SK-N-SH (cell line): ENCODE data around the gene FGD3. TPM values are rescaled to one million over a fixed set of nuclear protein-coding genes. Genes with fewer than 3 reads are reported as not detected.
"Not testable (repeated sequence)": the region's sequence is repeated elsewhere in the genome, so short reads cannot be mapped to it uniquely, and the experiment has no call there.

ENCODE experiments used
- CTCF ChIA-PET: fragments of 300-600, 350-600 bp; formaldehyde crosslinking; extraction: SDS; loops from one replicate; lab custom pipeline; 2021; lab: Yijun Ruan, JAX
- POLR2A ChIA-PET: fragments of 350-600 bp; sonication (Branson Sonifier 250); formaldehyde crosslinking; extraction: SDS; loops from one replicate; lab custom pipeline; 2020; ENCODE audit warnings: antibody characterized with exemption, inconsistent platforms; lab: Yijun Ruan, JAX
- DNase-seq: peaks from one replicate; pipeline ENCODE4 v3.0.0; 2012
- H2AFZ ChIP-seq: fragments of 200-600 bp; sonication (generic); 2 replicates; pipeline ENCODE4 v1.8.1; 2016; ENCODE audit warnings: antibody characterized with exemption, mild to moderate bottlenecking, low read depth
- H3F3A ChIP-seq: fragments of 200-600 bp; sonication (generic); replicated peaks from 2 replicates; pipeline ENCODE3; 2016; ENCODE audit warnings: antibody characterized with exemption, mild to moderate bottlenecking; ENCODE audit not compliant: insufficient read depth
- H3K27ac ChIP-seq, 2 experiments: fragments of 200-500 bp in 1 of 2; fragments of 200-600 bp in 1 of 2; sonication (Bioruptor generic) in 1 of 2; sonication (generic), shearing (Covaris generic) in 1 of 2; 2 replicates each; pipeline versions ENCODE4 v1.5.1 to v1.6.1; 2014 to 2016; ENCODE audit warnings: low read depth in 2 of 2, inconsistent platforms in 1 of 2, low read length in 1 of 2, mild to moderate bottlenecking in 1 of 2, mixed read lengths in 1 of 2
- H3K27me3 ChIP-seq: fragments of 200-600 bp; sonication (generic), shearing (Covaris generic); 2 replicates; pipeline ENCODE4 v1.6.1; 2016; ENCODE audit warnings: mixed run types; ENCODE audit not compliant: insufficient read depth
- H3K36me3 ChIP-seq, 2 experiments: fragments of 200-500 bp in 1 of 2; fragments of 200-600 bp in 1 of 2; sonication (Bioruptor generic) in 1 of 2; sonication (generic) in 1 of 2; replicated peaks in 1 of 2; 2 replicates each; pipeline versions ENCODE3 to v1.5.1; 2014 to 2016; ENCODE audit warnings: low read length in 1 of 2, mild to moderate bottlenecking in 1 of 2; ENCODE audit not compliant: insufficient read depth in 2 of 2, control insufficient read depth in 1 of 2
- H3K4me1 ChIP-seq, 2 experiments: fragments of 200-500 bp in 1 of 2; fragments of 200-600 bp in 1 of 2; sonication (Bioruptor generic) in 1 of 2; sonication (generic), shearing (Covaris generic) in 1 of 2; 2 replicates each; pipeline versions ENCODE4 v1.5.1 to v1.6.1; 2014 to 2016; ENCODE audit warnings: low read depth in 1 of 2, low read length in 1 of 2, mixed run types in 1 of 2; ENCODE audit not compliant: insufficient read depth in 2 of 2, control insufficient read depth in 1 of 2
- H3K4me2 ChIP-seq: fragments of 200-600 bp; sonication (generic), shearing (Covaris generic); 2 replicates; pipeline ENCODE4 v1.6.1; 2017; ENCODE audit warnings: mixed run types
- H3K4me3 ChIP-seq, 2 experiments: fragments of 200-500 bp in 1 of 2; fragments of 200-600 bp in 1 of 2; sonication (Bioruptor generic) in 1 of 2; sonication (generic), shearing (Covaris generic) in 1 of 2; 2 replicates each; pipeline versions ENCODE4 v1.5.1 to v1.8.1; 2014 to 2016; ENCODE audit warnings: low read depth in 2 of 2, inconsistent platforms in 1 of 2, low read length in 1 of 2, mild to moderate bottlenecking in 1 of 2, mixed read lengths in 1 of 2, moderate library complexity in 1 of 2
- H3K79me2 ChIP-seq: fragments of 200-600 bp; sonication (generic); 2 replicates; pipeline ENCODE4 v1.8.1; 2017; ENCODE audit warnings: mild to moderate bottlenecking; ENCODE audit not compliant: insufficient read depth
- H3K9ac ChIP-seq: fragments of 200-600 bp; sonication (generic); 2 replicates; pipeline ENCODE4 v1.6.1; 2017; ENCODE audit warnings: mixed run types
- H3K9me2 ChIP-seq: fragments of 200-600 bp; sonication (generic); 2 replicates; pipeline ENCODE4 v1.6.1; 2017; ENCODE audit warnings: mixed run types
- H3K9me3 ChIP-seq: fragments of 200-600 bp; sonication (generic); 2 replicates; pipeline ENCODE4 v1.6.1; 2017; ENCODE audit warnings: mixed run types, mild to moderate bottlenecking, moderate library complexity
- H4K20me1 ChIP-seq: fragments of 200-600 bp; sonication (generic); 2 replicates; pipeline ENCODE4 v1.6.1; 2017; ENCODE audit warnings: mild to moderate bottlenecking, mixed run types; ENCODE audit not compliant: insufficient read depth
- EZH2phosphoT487 ChIP-seq: fragments of 200-600 bp; sonication (generic); IDR thresholded peaks from 2 replicates; pipeline ENCODE4 v1.6.1; 2017; ENCODE audit warnings: low read depth, mixed run types, mild to moderate bottlenecking, antibody characterized with exemption, moderate library complexity, borderline replicate concordance
- POLR2AphosphoS5 ChIP-seq: IDR thresholded peaks from 2 replicates; pipeline ENCODE4 v1.6.1; 2012; ENCODE audit warnings: low read depth, low read length
- RAD21 ChIP-seq: IDR thresholded peaks from 2 replicates; pipeline ENCODE4 v1.6.1; 2012; ENCODE audit warnings: mild to moderate bottlenecking, low read length
- RXRA ChIP-seq: IDR thresholded peaks from 2 replicates; pipeline ENCODE4 v1.4.0; 2012; ENCODE audit warnings: low read depth, mild to moderate bottlenecking, borderline replicate concordance
- TAF1 ChIP-seq: IDR thresholded peaks from 2 replicates; pipeline ENCODE4 v1.6.1; 2012; ENCODE audit warnings: low read depth, mild to moderate bottlenecking, low read length, moderate library complexity, borderline replicate concordance
- USF1 ChIP-seq: IDR thresholded peaks from 2 replicates; pipeline ENCODE4 v1.4.0; 2012; ENCODE audit warnings: low read depth, borderline replicate concordance
- ZBTB33 ChIP-seq: IDR thresholded peaks from 2 replicates; pipeline ENCODE4 v1.4.0; 2012; ENCODE audit warnings: low read depth, borderline replicate concordance
- WGBS: methylation state at CpG from one replicate; pipeline ENCODE4 v1.1.6; 2017; ENCODE audit warnings: low lambda C conversion rate; 5-methylcytosine and 5-hydroxymethylcytosine counted together
- polyA plus RNA-seq, 3 experiments: library from polyadenylated mRNA; depleted of rRNA; stranded (reverse); fragments of >200 nt; gene quantifications; 2 replicates each; pipeline ENCODE4 v1.2.3, GENCODE V29; 2012

FGD3 gene
- polyA plus RNA-seq, 1 of the 3 experiments (the other 2 are of a cell fraction) = not detected

DNA sequence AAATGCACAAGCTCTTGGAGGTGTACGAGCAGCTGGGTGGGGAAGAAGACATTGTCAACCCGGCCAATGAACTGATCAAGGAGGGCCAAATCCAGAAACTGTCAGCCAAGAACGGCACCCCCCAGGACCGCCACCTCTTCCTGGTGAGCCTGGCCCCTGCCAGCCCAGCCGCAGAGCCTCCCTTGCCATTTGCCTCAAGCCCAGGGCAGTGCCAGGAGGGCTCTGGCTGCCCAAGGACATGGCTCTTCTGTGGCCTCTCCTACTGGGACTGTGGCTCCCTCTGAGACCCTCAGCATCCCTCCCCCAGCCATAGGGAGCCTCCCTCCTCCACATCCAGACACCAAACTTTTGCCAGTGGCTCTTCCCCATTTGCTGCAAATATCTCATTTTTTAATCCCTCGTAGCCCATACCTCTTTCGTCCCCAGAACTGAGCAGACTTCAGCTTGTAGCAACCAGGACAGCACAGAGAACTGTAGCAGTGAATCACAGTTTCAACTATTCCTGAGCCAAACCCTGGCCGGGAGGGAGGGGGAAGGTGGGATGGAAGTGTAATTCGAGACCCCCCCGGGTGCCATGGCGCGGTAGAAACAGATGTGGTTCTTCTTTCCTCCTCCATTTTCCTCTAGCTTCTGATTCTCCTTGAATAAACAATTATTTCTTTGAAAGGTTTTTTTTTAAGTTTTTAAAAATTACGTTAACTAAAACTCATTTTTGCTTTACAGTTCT, 66.7 kb downstream of the FGD3 start (continued):
- no peak for TF ChIP-seq RAD21
- TF ChIP-seq RXRA = no peak
- no peak for TF ChIP-seq USF1

DNA sequence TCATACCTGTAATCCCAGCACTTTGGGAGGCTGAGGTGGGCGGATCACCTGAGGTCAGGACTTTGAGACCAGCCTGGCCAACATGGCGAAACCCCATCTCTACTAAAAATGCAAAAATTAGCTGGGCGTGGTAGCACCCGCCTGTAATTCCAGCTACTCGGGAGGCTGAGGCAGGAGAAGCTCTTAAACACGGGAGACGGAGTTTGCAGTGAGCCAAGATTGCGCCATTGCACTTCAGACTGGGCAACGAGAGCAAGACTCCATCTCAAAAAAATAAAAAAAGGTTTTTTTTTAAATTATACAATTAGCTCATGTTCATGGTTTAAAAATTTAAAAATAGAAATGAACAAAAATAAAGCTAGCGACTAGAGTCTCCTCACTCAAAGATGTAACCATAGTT, 67.9 kb downstream of the FGD3 start:
- H3K27me3 ChIP-seq, H3K9me2 ChIP-seq, H3K9me3 ChIP-seq, H3K4me2 ChIP-seq, H3K4me3 ChIP-seq, DNase-seq, H3K79me2 ChIP-seq, H3K4me1 ChIP-seq, H3F3A ChIP-seq, H3K36me3 ChIP-seq, POLR2A ChIA-PET, H3K27ac ChIP-seq, H4K20me1 ChIP-seq, H2AFZ ChIP-seq, H3K9ac ChIP-seq: not testable (repeated sequence)
- WGBS = 67% methylated on average over 9 of the region's 10 CpGs
- CTCF ChIA-PET = interaction anchor here (0.6 to 1.9 kb wide), 4 partner anchors 12 to 178 kb away, joined by 3 to 12 read pairs (median 4); no protein-coding TSS in a partner anchor

- 40% methylated on average over 3 of the region's 9 CpGs for WGBS
- no peak overlapping the region for H3K4me3 ChIP-seq
- H3K9me3 ChIP-seq = no peaks in the 10 kb centered on the region
- TF ChIP-seq EZH2phosphoT487 (no peak), ZBTB33 (no peak), POLR2AphosphoS5 (no peak), TAF1 (no peak)
- H3K27ac ChIP-seq = no peak overlapping the region
- no peaks in the 10 kb centered on the region for H3K9me2 ChIP-seq
- H3K4me2 ChIP-seq = no peak overlapping the region
- no peaks in the 10 kb centered on the region for H3K36me3 ChIP-seq
- no peaks in the 10 kb centered on the region for H3K79me2 ChIP-seq
- DNase-seq = no peak
- no peaks in the 10 kb centered on the region for H3F3A ChIP-seq
- CTCF ChIA-PET = interaction anchor here (1.9 to 2.8 kb wide), 2 partner anchors 12 to 14 kb away, joined by 5 to 13 read pairs; no protein-coding TSS in a partner anchor
- no peaks in the 10 kb centered on the region for H3K27me3 ChIP-seq
- no peak overlapping the region for H2AFZ ChIP-seq
- POLR2A ChIA-PET = no interaction called here
- no peaks in the 10 kb centered on the region for H4K20me1 ChIP-seq
- H3K4me1 ChIP-seq = peaks cover 0 to 5% of the 10 kb centered on the region in 2 experiments; a peak in 1 of 4 replicates
- H3K9ac ChIP-seq = no peak overlapping the region
Measured at GRCh38 chr9:93017621-93018020, 70.3 kb downstream of the FGD3 start.
